ENCODE results near the gene POU2F2. TPM values are rescaled to one million over a fixed set of nuclear protein-coding genes. Genes with fewer than 3 reads are reported as not detected.
A peak's percentile ranks its signal among the peaks of the same experiment; 100 is the strongest.

POU2F2 gene
- total and polyA plus RNA-seq, 9 of the 15 experiments (the other 6 are each of a cell fraction or from before 2014, with no cell fraction given) = 0.03 to 0.68 (median 0.14) TPM

DNA sequence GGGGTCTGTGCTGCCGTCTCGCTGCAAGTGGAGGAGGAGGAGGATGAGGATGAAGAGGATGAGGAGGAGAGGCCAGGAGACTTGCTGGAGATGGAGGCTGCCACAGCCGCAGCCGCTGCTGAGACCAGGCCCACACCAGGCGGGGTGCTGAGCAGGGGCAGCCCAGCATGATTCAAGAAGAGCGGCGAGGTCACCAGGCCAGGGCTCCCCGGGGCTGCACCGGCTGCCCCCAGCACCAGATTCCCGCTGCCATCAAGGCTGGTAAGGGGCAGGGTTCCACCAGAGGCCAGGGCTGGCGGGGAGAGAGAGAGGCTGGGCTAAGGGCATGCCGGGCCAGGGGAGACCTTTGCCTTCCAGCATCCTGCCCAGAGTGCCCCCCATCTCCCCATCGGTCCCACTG is 40.9 kb downstream of the POU2F2 start:
- DNase-seq (ENCODE audit: extremely low read depth in 1 of 4, low spot score in 3 of 4) (no peak), FAIRE-seq (no peak), ATAC-seq (no peak)
- no peak overlapping the region for H3K4me2 ChIP-seq (ENCODE audit: insufficient read depth, low read length)
- H3K9ac ChIP-seq (ENCODE audit: insufficient read depth in 1 of 2, low read depth in 2 of 2, low read length in 2 of 2) = peak overlapping the region in 1 of 2 experiments; percentile 80; a peak in 2 of 4 replicates
- CTCF ChIA-PET (ENCODE audit: low intra/inter-chr PET ratio) = no interaction called here
- no peaks in the 10 kb centered on the region for H3K9me1 ChIP-seq (ENCODE audit: control insufficient read depth, insufficient read depth, low read length)
- 49% methylated on average over 7 of the region's 13 CpGs for WGBS (ENCODE audit: insufficient coverage, low coverage, missing lambda C conversion rate)
- H2AFZ ChIP-seq (ENCODE audit: low read depth, low read length) = no peak overlapping the region
- H3K4me3 ChIP-seq = no peak overlapping the region
- no peak for TF ChIP-seq CHD2 (IDR thresholded peaks at IDR 0.05; ENCODE audit: low read depth, low read length)
- intact Hi-C loops (cut with micrococcal nuclease) (no loop called here), in situ Hi-C loops (cut with MboI) (no loop called here)
- H3K4me1 ChIP-seq (replicated peaks in 1 of 2; ENCODE audit: control insufficient read depth in 2 of 2, insufficient read depth in 2 of 2, low read length in 2 of 2) = peaks cover 7 to 34% of the 10 kb centered on the region in 2 experiments; a peak in 4 of 5 replicates
- H3K9me3 ChIP-seq (replicated peaks; ENCODE audit: control insufficient read depth, insufficient read depth, low read depth, low read length) = no peaks in the 10 kb centered on the region
- H3K79me2 ChIP-seq (ENCODE audit: control insufficient read depth, insufficient read depth, low read length) = no peaks in the 10 kb centered on the region
- no peak overlapping the region for H3K27ac ChIP-seq (ENCODE audit: extremely low read depth, low read depth, low read length)
- POLR2A ChIA-PET = interaction anchor here (1.2 kb wide), 1 partner anchor 93 kb away, joined by 3 read pairs; no protein-coding TSS in a partner anchor
- H3K27me3 ChIP-seq (ENCODE audit: control insufficient read depth in 2 of 2, insufficient read depth in 2 of 2, low read length in 2 of 2) = peaks cover 0 to 18% of the 10 kb centered on the region in 2 experiments; a peak in 3 of 5 replicates
- H4K20me1 ChIP-seq (replicated peaks; ENCODE audit: control insufficient read depth, insufficient read depth, low read length) = no peaks in the 10 kb centered on the region
- no TSS peak for BruUV-seq (replicated peaks)
- H3K36me3 ChIP-seq (ENCODE audit: control insufficient read depth, insufficient read depth, low read length) = no peaks in the 10 kb centered on the region

DNA sequence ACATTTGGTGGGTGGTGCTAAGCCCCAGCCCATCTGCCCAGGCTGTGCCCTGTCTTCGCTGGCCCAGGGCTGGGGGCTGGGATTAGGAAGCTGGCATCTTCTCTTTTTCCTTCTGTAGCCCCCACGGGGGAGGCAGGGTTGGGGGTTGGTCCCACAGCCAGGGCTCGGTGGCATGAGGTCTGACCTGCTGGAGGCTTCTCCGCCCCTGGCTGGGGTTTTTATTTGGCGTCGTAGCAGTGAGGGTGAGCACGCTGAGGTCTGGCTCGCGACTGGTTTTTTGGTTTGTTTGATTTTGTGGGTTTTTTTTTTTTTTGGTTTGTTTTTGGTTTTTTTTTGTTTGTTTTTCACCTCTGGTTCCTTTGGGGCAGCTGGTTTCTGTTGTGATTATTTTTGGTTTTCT is 41.6 kb downstream of the POU2F2 start:
- no peaks in the 10 kb centered on the region for H3K79me2 ChIP-seq (ENCODE audit: control insufficient read depth, insufficient read depth, low read length)
- no peak overlapping the region for H3K4me2 ChIP-seq (ENCODE audit: insufficient read depth, low read length)
- in situ Hi-C loops (cut with MboI) = no loop called here
- FAIRE-seq (no peak), ATAC-seq (no peak), DNase-seq (ENCODE audit: extremely low read depth in 1 of 4, low spot score in 3 of 4) (no peak)
- no TSS peak for BruUV-seq (replicated peaks)
- no peak overlapping the region for H3K9ac ChIP-seq (ENCODE audit: insufficient read depth in 1 of 2, low read depth in 2 of 2, low read length in 2 of 2)
- H3K9me3 ChIP-seq (replicated peaks; ENCODE audit: control insufficient read depth, insufficient read depth, low read depth, low read length) = no peaks in the 10 kb centered on the region
- peaks cover 7 to 28% of the 10 kb centered on the region in 2 experiments; a peak in 4 of 5 replicates for H3K4me1 ChIP-seq (replicated peaks in 1 of 2; ENCODE audit: control insufficient read depth in 2 of 2, insufficient read depth in 2 of 2, low read length in 2 of 2)
- no peak overlapping the region for H3K27ac ChIP-seq (ENCODE audit: extremely low read depth, low read depth, low read length)
- H4K20me1 ChIP-seq (replicated peaks; ENCODE audit: control insufficient read depth, insufficient read depth, low read length) = no peaks in the 10 kb centered on the region
- ChIA-PET CTCF (ENCODE audit: low intra/inter-chr PET ratio) (no interaction called here), POLR2A (interaction anchor here (0.6 to 1.0 kb wide), 2 partner anchors 12 to 264 kb away, joined by 3 read pairs; no protein-coding TSS in a partner anchor)
- intact Hi-C loops (cut with micrococcal nuclease) = no loop called here
- H2AFZ ChIP-seq (ENCODE audit: low read depth, low read length) = no peak overlapping the region
- 37% methylated on average over 9 of the region's 9 CpGs for WGBS (ENCODE audit: insufficient coverage, low coverage, missing lambda C conversion rate)
- H3K4me3 ChIP-seq = no peak overlapping the region
- H3K36me3 ChIP-seq (ENCODE audit: control insufficient read depth, insufficient read depth, low read length) = no peaks in the 10 kb centered on the region
- H3K9me1 ChIP-seq (ENCODE audit: control insufficient read depth, insufficient read depth, low read length) = no peaks in the 10 kb centered on the region
- H3K27me3 ChIP-seq (ENCODE audit: control insufficient read depth in 2 of 2, insufficient read depth in 2 of 2, low read length in 2 of 2) = peaks cover 0 to 16% of the 10 kb centered on the region in 2 experiments; a peak in 3 of 5 replicates
- TF ChIP-seq, protein P1, sequence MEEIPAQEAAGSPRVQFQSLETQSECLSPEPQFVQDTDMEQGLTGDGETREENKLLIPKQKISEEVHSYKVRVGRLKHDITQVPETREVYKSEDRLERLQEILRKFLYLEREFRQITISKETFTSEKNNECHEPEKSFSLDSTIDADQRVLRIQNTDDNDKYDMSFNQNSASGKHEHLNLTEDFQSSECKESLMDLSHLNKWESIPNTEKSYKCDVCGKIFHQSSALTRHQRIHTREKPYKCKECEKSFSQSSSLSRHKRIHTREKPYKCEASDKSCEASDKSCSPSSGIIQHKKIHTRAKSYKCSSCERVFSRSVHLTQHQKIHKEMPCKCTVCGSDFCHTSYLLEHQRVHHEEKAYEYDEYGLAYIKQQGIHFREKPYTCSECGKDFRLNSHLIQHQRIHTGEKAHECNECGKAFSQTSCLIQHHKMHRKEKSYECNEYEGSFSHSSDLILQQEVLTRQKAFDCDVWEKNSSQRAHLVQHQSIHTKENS (CRISPR knock-in tag; IDR thresholded peaks at IDR 0.05) = no peak
- TF ChIP-seq TARDBP (IDR thresholded peaks at IDR 0.05) = no peak

All from K562 (cell line).